Iris pigment epithelial cell (primary cell): ENCODE measurements around the gene RNF144A.

ENCODE experiments used
- DNase-seq: peaks from one replicate; pipeline ENCODE4 v3.0.0-alpha.2; 2011; ENCODE audit warnings: low read depth

The RNF144A gene

GRCh38 chr2:7089284-7089683, 172.1 kb downstream of the RNF144A start:
- DNase-seq = no peak

- no peak for DNase-seq
These were observed 172.8 kb downstream of the RNF144A start for GRCh38 chr2:7089898-7090510.

GRCh38 chr2:7093376-7093775, 176.2 kb downstream of the RNF144A start:
- DNase-seq = no peak
